Measurements from ENCODE around the gene CNNM1. TPM values are rescaled to one million over a fixed set of nuclear protein-coding genes. Genes with fewer than 3 reads are reported as not detected.

Gene CNNM1
- total and polyA plus RNA-seq, 8 donors = under 0.01 to 0.87 (median 0.31) TPM; not detected in 1

GRCh38 chr10:99290306-99290705 is 38.9 kb upstream of the CNNM1 start:
- intact Hi-C loops (cut with DNase I; ENCODE audit: low total_unique reads) = no loop called here
- Histone ChIP-seq H3K9me3 (no peaks in the 10 kb centered on the region), H3K4me3 (no peak overlapping the region), H3K36me3 (no peaks in the 10 kb centered on the region), H3K27me3 (no peaks in the 10 kb centered on the region), H3K4me1 (peaks cover 0 to 12% (median 0%) of the 10 kb centered on the region in 4 donors), H3K27ac (no peak overlapping the region)
- no peak for TF ChIP-seq POLR2A (IDR thresholded peaks at IDR 0.05)
- no peak for TF ChIP-seq EP300 (IDR thresholded peaks at IDR 0.05)
- no peak for TF ChIP-seq POLR2AphosphoS5 (IDR thresholded peaks at IDR 0.05)
- TF ChIP-seq CTCF (IDR thresholded peaks at IDR 0.05) = no peak
- WGBS, 5 donors = 83 to 94% (median 88%) methylated on average over 1 of the region's 1 CpG
- DNase-seq = no peak

- Histone ChIP-seq H3K4me1 (peaks cover 0 to 12% (median 0%) of the 10 kb centered on the region in 4 donors), H3K4me3 (no peak overlapping the region), H3K27ac (peak overlapping the region in 3 of 5 donors; percentile 52 to 73 (median 72)), H3K27me3 (no peaks in the 10 kb centered on the region), H3K36me3 (no peaks in the 10 kb centered on the region), H3K9me3 (no peaks in the 10 kb centered on the region)
- intact Hi-C loops (cut with DNase I; ENCODE audit: low total_unique reads) = no loop called here
- no peak for TF ChIP-seq CTCF (IDR thresholded peaks at IDR 0.05)
- peak in 2 of 3 donors; percentile 56 to 67 for TF ChIP-seq POLR2AphosphoS5 (IDR thresholded peaks at IDR 0.05)
- no peak for TF ChIP-seq POLR2A (IDR thresholded peaks at IDR 0.05)
- 46 to 69% (median 53%) methylated on average over 1 of the region's 1 CpG for WGBS, 5 donors
- peak in 1 of 2 donors; percentile 80 for DNase-seq
Measured at GRCh38 chr10:99292159-99292558, 37.0 kb upstream of the CNNM1 start.

- H3K36me3 ChIP-seq = no peaks in the 10 kb centered on the region
- 51 to 80% (median 64%) methylated on average over 4 to 5 of the region's 5 CpGs for whole genome bisulfite sequencing, 5 donors
- no peaks in the 10 kb centered on the region for H3K9me3 ChIP-seq
- H3K27me3 ChIP-seq = no peaks in the 10 kb centered on the region
- no peak overlapping the region for H3K27ac ChIP-seq
- H3K4me3 ChIP-seq = no peak overlapping the region
- no peak for DNase-seq
- TF ChIP-seq POLR2AphosphoS5 (IDR thresholded peaks at IDR 0.05) (no peak), EP300 (IDR thresholded peaks at IDR 0.05) (no peak), CTCF (IDR thresholded peaks at IDR 0.05) (no peak), POLR2A (IDR thresholded peaks at IDR 0.05) (no peak)
- H3K4me1 ChIP-seq = peaks cover 0 to 7% (median 0%) of the 10 kb centered on the region in 4 donors
- intact Hi-C loops (cut with DNase I; ENCODE audit: low total_unique reads) = no loop called here
Measured at GRCh38 chr10:99296605-99297004, 32.6 kb upstream of the CNNM1 start.

GRCh38 chr10:99297033-99297432 is 32.1 kb upstream of the CNNM1 start:
- no peaks in the 10 kb centered on the region for H3K27me3 ChIP-seq
- H3K4me1 ChIP-seq = peaks cover 0 to 4% (median 0%) of the 10 kb centered on the region in 4 donors
- no peak overlapping the region for H3K4me3 ChIP-seq
- no peak for DNase-seq
- 83 to 97% (median 87%) methylated on average over 4 to 7 of the region's 7 CpGs for WGBS, 5 donors
- no peaks in the 10 kb centered on the region for H3K36me3 ChIP-seq
- H3K27ac ChIP-seq = no peak overlapping the region
- intact Hi-C loops (cut with DNase I; ENCODE audit: low total_unique reads) = no loop called here
- H3K9me3 ChIP-seq = no peaks in the 10 kb centered on the region
- TF ChIP-seq POLR2AphosphoS5 (IDR thresholded peaks at IDR 0.05) = no peak
- TF ChIP-seq POLR2A (IDR thresholded peaks at IDR 0.05) = no peak
- no peak for TF ChIP-seq CTCF (IDR thresholded peaks at IDR 0.05)
- TF ChIP-seq EP300 (IDR thresholded peaks at IDR 0.05) = no peak
